Motor neuron (in vitro differentiated cells): Measurements from ENCODE around the gene SUB1. TPM values are rescaled to one million over a fixed set of nuclear protein-coding genes. Genes with fewer than 3 reads are reported as not detected.

Source experiments
- ATAC-seq, 8 experiments: fragments of 200-7000 bp; cut with Tn5 transposase; replicated peaks in 6 of 8; 2 replicates each; pipeline ENCODE4 v1.8.0; 2021; ENCODE audit warnings: mild to moderate bottlenecking in 8 of 8, moderate library complexity in 8 of 8
- H3K27ac ChIP-seq, 2 donors: fragments of 250-450 bp; sonication (Bioruptor Pico); 2 replicates each; pipeline ENCODE4 v1.9.0; 2021; ENCODE audit warnings: antibody characterized with exemption in 2 of 2, mild to moderate bottlenecking in 2 of 2, moderate library complexity in 1 of 2
- H3K4me1 ChIP-seq, 2 donors: fragments of 250-450 bp; sonication (Bioruptor Pico); replicated peaks in 1 of 2; 2 replicates each; pipeline ENCODE4 v1.6.1; 2021; ENCODE audit warnings: antibody characterized with exemption in 2 of 2, mild to moderate bottlenecking in 2 of 2, moderate library complexity in 1 of 2
- H3K4me3 ChIP-seq, 5 donors: fragments of 250-450 bp; sonication (Bioruptor Pico); 2 replicates each; pipeline ENCODE4 v1.9.0; 2021; ENCODE audit warnings: antibody characterized with exemption in 5 of 5, mild to moderate bottlenecking in 5 of 5, moderate library complexity in 4 of 5
- WGBS, 10 experiments: fragments of 450-650 bp; shearing (Covaris generic); methylation state at CpG; one replicate each; pipeline ENCODE4 v1.0.0; 2022; 5-methylcytosine and 5-hydroxymethylcytosine counted together
- in situ Hi-C, 9 experiments: fragments of 400-800 bp; cut with MboI; loops; one replicate each; pipeline ENCODE4 v1.15.0; 2021; ENCODE audit warnings: low sequenced_read_pairs in 9 of 9, low pct_unique_long_range_greater_than_20kb in 2 of 9; ENCODE audit not compliant: unreplicated experiment in 9 of 9
- total RNA-seq, 8 experiments: library from RNA; unstranded; fragments of 300-600 nt; gene quantifications; 2 replicates each; pipeline versions ENCODE4 v1.2.3 to v1.2.4, GENCODE V29; 2022

SUB1 gene
- total RNA-seq, 8 experiments from 2014 or later = 123 to 587 (median 214) TPM

GRCh38 chr5:32639943-32640342, 54.6 kb downstream of the SUB1 start:
- Histone ChIP-seq H3K4me3 (no peak overlapping the region), H3K4me1 (no peaks in the 10 kb centered on the region), H3K27ac (no peak overlapping the region)
- no peak for ATAC-seq
- WGBS, 10 experiments = 43 to 75% (median 63%) methylated on average over 1 to 3 of the region's 3 CpGs; no CpG with 5 or more reads in 5 of the 10 experiments
- in situ Hi-C loops = no loop called here

GRCh38 chr5:32642276-32643002, 57.1 kb downstream of the SUB1 start:
- peak in 1 of 8 experiments; percentile 27 for ATAC-seq
- in situ Hi-C loops = no loop called here
- H3K4me3 ChIP-seq = no peak overlapping the region

GRCh38 chr5:32645246-32645645, 59.9 kb downstream of the SUB1 start:
- 60 to 100% (median 82%) methylated on average over 1 to 5 of the region's 5 CpGs; no CpG with 5 or more reads in 4 of the 10 experiments for WGBS, 10 experiments
- Histone ChIP-seq H3K4me1 (no peaks in the 10 kb centered on the region), H3K27ac (no peak overlapping the region), H3K4me3 (no peak overlapping the region)
- ATAC-seq = no peak
- in situ Hi-C loops = no loop called here

More at GRCh38 chr5:32642276-32643002, 57.1 kb downstream of the SUB1 start:
- 73 to 100% (median 93%) methylated on average over 1 to 2 of the region's 2 CpGs; no CpG with 5 or more reads in 2 of the 10 experiments for WGBS, 10 experiments
- H3K4me1 ChIP-seq = no peaks in the 10 kb centered on the region
- H3K27ac ChIP-seq = no peak overlapping the region

GRCh38 chr5:32646061-32646969, 61.0 kb downstream of the SUB1 start:
- Histone ChIP-seq H3K4me3 (no peak overlapping the region), H3K27ac (no peak overlapping the region), H3K4me1 (no peaks in the 10 kb centered on the region)
- ATAC-seq = peak in 1 of 8 experiments; percentile 41
- in situ Hi-C loops = no loop called here
- 40 to 98% (median 74%) methylated on average over 4 to 6 of the region's 6 CpGs; no CpG with 5 or more reads in 1 of the 10 experiments for WGBS, 10 experiments

- 20 to 100% (median 61%) methylated on average over 1 to 4 of the region's 4 CpGs; no CpG with 5 or more reads in 1 of the 10 experiments for WGBS, 10 experiments
- Histone ChIP-seq H3K27ac (no peak overlapping the region), H3K4me1 (no peaks in the 10 kb centered on the region), H3K4me3 (no peak overlapping the region)
- in situ Hi-C loops = no loop called here
- ATAC-seq = peak in 1 of 8 experiments; percentile 49
Observed at GRCh38 chr5:32651088-32651487, 65.7 kb downstream of the SUB1 start.

- WGBS, 10 experiments = 40 to 88% (median 73%) methylated on average over 1 to 5 of the region's 5 CpGs; no CpG with 5 or more reads in 2 of the 10 experiments
- in situ Hi-C loops = no loop called here
- Histone ChIP-seq H3K27ac (no peak overlapping the region), H3K4me3 (no peak overlapping the region), H3K4me1 (no peaks in the 10 kb centered on the region)
- ATAC-seq = no peak
Observed at GRCh38 chr5:32651638-32652037, 66.3 kb downstream of the SUB1 start.

Other genes with a start within 250 kb of the SUB1 start
- gene ZFR, start 140.8 kb upstream of the SUB1 start, total RNA-seq = 100 to 1,000 TPM in 1 of 8 experiments, 10 to 100 TPM in 7; 72.5 to 116 (median 88.7) TPM
- 1 to 10 TPM in 3 of 8 experiments, under 1 TPM in 5; 0.22 to 9.1 (median 0.76) TPM for gene NPR3, start 125.8 kb downstream of the SUB1 start, total RNA-seq